SK-N-SH (cell line): ENCODE results near the gene SNRPN. TPM values are rescaled to one million over a fixed set of nuclear protein-coding genes. Genes with fewer than 3 reads are reported as not detected.

Experiments
- CTCF ChIA-PET: fragments of 300-600, 350-600 bp; formaldehyde crosslinking; extraction: SDS; loops from one replicate; lab custom pipeline; 2021; lab: Yijun Ruan, JAX
- POLR2A ChIA-PET: fragments of 350-600 bp; sonication (Branson Sonifier 250); formaldehyde crosslinking; extraction: SDS; loops from one replicate; lab custom pipeline; 2020; ENCODE audit warnings: antibody characterized with exemption, inconsistent platforms; lab: Yijun Ruan, JAX
- DNase-seq: peaks from one replicate; pipeline ENCODE4 v3.0.0; 2012
- H2AFZ ChIP-seq: fragments of 200-600 bp; sonication (generic); 2 replicates; pipeline ENCODE4 v1.8.1; 2016; ENCODE audit warnings: antibody characterized with exemption, mild to moderate bottlenecking, low read depth
- H3F3A ChIP-seq: fragments of 200-600 bp; sonication (generic); replicated peaks from 2 replicates; pipeline ENCODE3; 2016; ENCODE audit warnings: antibody characterized with exemption, mild to moderate bottlenecking; ENCODE audit not compliant: insufficient read depth
- H3K27ac ChIP-seq, 2 experiments: fragments of 200-500 bp in 1 of 2; fragments of 200-600 bp in 1 of 2; sonication (Bioruptor generic) in 1 of 2; sonication (generic), shearing (Covaris generic) in 1 of 2; 2 replicates each; pipeline versions ENCODE4 v1.5.1 to v1.6.1; 2014 to 2016; ENCODE audit warnings: low read depth in 2 of 2, inconsistent platforms in 1 of 2, low read length in 1 of 2, mild to moderate bottlenecking in 1 of 2, mixed read lengths in 1 of 2
- H3K27me3 ChIP-seq: fragments of 200-600 bp; sonication (generic), shearing (Covaris generic); 2 replicates; pipeline ENCODE4 v1.6.1; 2016; ENCODE audit warnings: mixed run types; ENCODE audit not compliant: insufficient read depth
- H3K36me3 ChIP-seq, 2 experiments: fragments of 200-500 bp in 1 of 2; fragments of 200-600 bp in 1 of 2; sonication (Bioruptor generic) in 1 of 2; sonication (generic) in 1 of 2; replicated peaks in 1 of 2; 2 replicates each; pipeline versions ENCODE3 to v1.5.1; 2014 to 2016; ENCODE audit warnings: low read length in 1 of 2, mild to moderate bottlenecking in 1 of 2; ENCODE audit not compliant: insufficient read depth in 2 of 2, control insufficient read depth in 1 of 2
- H3K4me1 ChIP-seq, 2 experiments: fragments of 200-500 bp in 1 of 2; fragments of 200-600 bp in 1 of 2; sonication (Bioruptor generic) in 1 of 2; sonication (generic), shearing (Covaris generic) in 1 of 2; 2 replicates each; pipeline versions ENCODE4 v1.5.1 to v1.6.1; 2014 to 2016; ENCODE audit warnings: low read depth in 1 of 2, low read length in 1 of 2, mixed run types in 1 of 2; ENCODE audit not compliant: insufficient read depth in 2 of 2, control insufficient read depth in 1 of 2
- H3K4me2 ChIP-seq: fragments of 200-600 bp; sonication (generic), shearing (Covaris generic); 2 replicates; pipeline ENCODE4 v1.6.1; 2017; ENCODE audit warnings: mixed run types
- H3K4me3 ChIP-seq, 2 experiments: fragments of 200-500 bp in 1 of 2; fragments of 200-600 bp in 1 of 2; sonication (Bioruptor generic) in 1 of 2; sonication (generic), shearing (Covaris generic) in 1 of 2; 2 replicates each; pipeline versions ENCODE4 v1.5.1 to v1.8.1; 2014 to 2016; ENCODE audit warnings: low read depth in 2 of 2, inconsistent platforms in 1 of 2, low read length in 1 of 2, mild to moderate bottlenecking in 1 of 2, mixed read lengths in 1 of 2, moderate library complexity in 1 of 2
- H3K79me2 ChIP-seq: fragments of 200-600 bp; sonication (generic); 2 replicates; pipeline ENCODE4 v1.8.1; 2017; ENCODE audit warnings: mild to moderate bottlenecking; ENCODE audit not compliant: insufficient read depth
- H3K9ac ChIP-seq: fragments of 200-600 bp; sonication (generic); 2 replicates; pipeline ENCODE4 v1.6.1; 2017; ENCODE audit warnings: mixed run types
- H3K9me2 ChIP-seq: fragments of 200-600 bp; sonication (generic); 2 replicates; pipeline ENCODE4 v1.6.1; 2017; ENCODE audit warnings: mixed run types
- H3K9me3 ChIP-seq: fragments of 200-600 bp; sonication (generic); 2 replicates; pipeline ENCODE4 v1.6.1; 2017; ENCODE audit warnings: mixed run types, mild to moderate bottlenecking, moderate library complexity
- H4K20me1 ChIP-seq: fragments of 200-600 bp; sonication (generic); 2 replicates; pipeline ENCODE4 v1.6.1; 2017; ENCODE audit warnings: mild to moderate bottlenecking, mixed run types; ENCODE audit not compliant: insufficient read depth
- CHD2 ChIP-seq: fragments of 150-350 bp; IDR thresholded peaks from 2 replicates; pipeline ENCODE4 v1.6.1; 2018; ENCODE audit warnings: low read length; ENCODE audit not compliant: partially characterized antibody
- ELF1 ChIP-seq: IDR thresholded peaks from 2 replicates; pipeline ENCODE4 v1.4.0; 2012
- EZH2phosphoT487 ChIP-seq: fragments of 200-600 bp; sonication (generic); IDR thresholded peaks from 2 replicates; pipeline ENCODE4 v1.6.1; 2017; ENCODE audit warnings: low read depth, mixed run types, mild to moderate bottlenecking, antibody characterized with exemption, moderate library complexity, borderline replicate concordance
- FOSL2 ChIP-seq: IDR thresholded peaks from 2 replicates; pipeline ENCODE4 v1.4.0; 2012; ENCODE audit warnings: low read depth, mild to moderate bottlenecking, moderate library complexity, borderline replicate concordance
- FOXJ3 ChIP-seq: sonication (generic); formaldehyde crosslinking; IDR thresholded peaks from 2 replicates; pipeline ENCODE4 v1.5.1; 2020; ENCODE audit warnings: mild to moderate bottlenecking, missing genetic modification reagents
- IRF3 ChIP-seq: fragments of 150-350 bp; IDR thresholded peaks from 2 replicates; pipeline ENCODE4 v1.6.1; 2016; ENCODE audit warnings: mild to moderate bottlenecking, low read depth, low read length
- JUND ChIP-seq: IDR thresholded peaks from 2 replicates; pipeline ENCODE4 v1.4.0; 2012
- MXI1 ChIP-seq: IDR thresholded peaks from 2 replicates; pipeline ENCODE4 v1.6.1; 2012; ENCODE audit warnings: mild to moderate bottlenecking, low read depth, low read length, improper control_type of control experiment
- NFIC ChIP-seq: IDR thresholded peaks from 2 replicates; pipeline ENCODE4 v1.4.0; 2012; ENCODE audit warnings: borderline replicate concordance
- PBX3 ChIP-seq: IDR thresholded peaks from 2 replicates; pipeline ENCODE4; 2012
- POLR2AphosphoS5 ChIP-seq: IDR thresholded peaks from 2 replicates; pipeline ENCODE4 v1.6.1; 2012; ENCODE audit warnings: low read depth, low read length
- RAD21 ChIP-seq: IDR thresholded peaks from 2 replicates; pipeline ENCODE4 v1.6.1; 2012; ENCODE audit warnings: mild to moderate bottlenecking, low read length
- RCOR1 ChIP-seq: fragments of 150-350 bp; IDR thresholded peaks from 2 replicates; pipeline ENCODE4 v1.6.1; 2017; ENCODE audit warnings: antibody characterized with exemption, low read length
- REST ChIP-seq: IDR thresholded peaks from 2 replicates; pipeline ENCODE4 v1.6.1; 2012; ENCODE audit warnings: mild to moderate bottlenecking, low read depth, low read length, moderate library complexity
- SIN3A ChIP-seq: IDR thresholded peaks from 2 replicates; pipeline ENCODE4 v1.6.1; 2012; ENCODE audit warnings: low read depth, mild to moderate bottlenecking, low read length, moderate library complexity, borderline replicate concordance
- TAF1 ChIP-seq: IDR thresholded peaks from 2 replicates; pipeline ENCODE4 v1.6.1; 2012; ENCODE audit warnings: low read depth, mild to moderate bottlenecking, low read length, moderate library complexity, borderline replicate concordance
- USF1 ChIP-seq: IDR thresholded peaks from 2 replicates; pipeline ENCODE4 v1.4.0; 2012; ENCODE audit warnings: low read depth, borderline replicate concordance
- WGBS: methylation state at CpG from one replicate; pipeline ENCODE4 v1.1.6; 2017; ENCODE audit warnings: low lambda C conversion rate; 5-methylcytosine and 5-hydroxymethylcytosine counted together
- polyA plus RNA-seq, 3 experiments: library from polyadenylated mRNA; depleted of rRNA; stranded (reverse); fragments of >200 nt; gene quantifications; 2 replicates each; pipeline ENCODE4 v1.2.3, GENCODE V29; 2012
- TF ChIP-seq, protein P1 (sequence below): fragments of 200-600 bp; sonication (generic); IDR thresholded peaks from 2 replicates; pipeline ENCODE4 v1.6.1; 2017; ENCODE audit warnings: antibody characterized with exemption, mild to moderate bottlenecking, moderate library complexity
- TF ChIP-seq, protein P2 (sequence below): IDR thresholded peaks from 2 replicates; pipeline ENCODE4 v1.4.0; 2012; ENCODE audit warnings: low read depth

SNRPN gene
- polyA plus RNA-seq, 1 of the 3 experiments (the other 2 are of a cell fraction): 147 TPM

DNA sequence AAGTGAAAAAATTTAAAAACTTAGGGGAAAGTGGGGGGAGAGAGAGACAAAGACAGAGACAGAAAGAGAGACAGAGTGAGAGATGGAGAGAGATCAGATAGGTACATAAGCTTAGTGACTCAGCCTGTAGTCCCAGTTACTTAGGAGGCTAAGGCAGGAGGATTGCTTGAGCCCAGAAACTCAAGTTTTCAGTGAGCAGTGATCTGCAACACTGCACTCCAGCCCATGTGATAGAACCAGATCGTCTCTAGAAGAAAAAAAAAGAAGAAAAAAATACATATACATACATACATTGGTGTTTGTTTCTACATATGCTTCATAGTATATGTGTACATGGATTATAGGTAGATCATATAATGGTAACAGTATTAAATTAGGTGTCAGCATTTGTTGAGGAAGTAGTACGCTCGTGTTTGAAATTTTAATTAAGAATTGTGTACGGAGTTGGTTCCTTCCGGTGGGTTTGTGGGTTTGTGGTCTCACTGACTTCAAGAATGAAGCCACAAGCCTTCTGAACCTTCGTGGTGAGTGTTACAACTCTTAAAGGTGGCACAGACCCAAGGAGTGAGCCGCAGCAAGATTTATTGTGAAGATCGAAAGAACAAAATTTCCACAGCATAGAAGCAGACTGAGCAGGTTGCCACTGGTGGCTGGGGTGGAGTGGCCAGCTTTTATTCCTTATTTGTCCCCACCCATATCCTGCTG, 38.3 kb upstream of the SNRPN start:
- no peaks in the 10 kb centered on the region for H4K20me1 ChIP-seq
- no peak overlapping the region for H3K4me3 ChIP-seq
- H2AFZ ChIP-seq: no peak overlapping the region
- no peak overlapping the region for H3K27ac ChIP-seq
- DNase-seq: no peak
- H3K9me2 ChIP-seq: no peaks in the 10 kb centered on the region
- no peaks in the 10 kb centered on the region for H3K79me2 ChIP-seq
- TF ChIP-seq NFIC (no peak), PBX3 (no peak), ELF1 (no peak), JUND (no peak), TAF1 (no peak), POLR2AphosphoS5 (no peak), MXI1 (no peak), CHD2 (no peak), REST (no peak), RCOR1 (no peak), IRF3 (no peak), USF1 (no peak), RAD21 (no peak), SIN3A (no peak), FOXJ3 (CRISPR knock-in tag) (no peak), FOSL2 (no peak), EZH2phosphoT487 (no peak)
- TF ChIP-seq, protein P1, sequence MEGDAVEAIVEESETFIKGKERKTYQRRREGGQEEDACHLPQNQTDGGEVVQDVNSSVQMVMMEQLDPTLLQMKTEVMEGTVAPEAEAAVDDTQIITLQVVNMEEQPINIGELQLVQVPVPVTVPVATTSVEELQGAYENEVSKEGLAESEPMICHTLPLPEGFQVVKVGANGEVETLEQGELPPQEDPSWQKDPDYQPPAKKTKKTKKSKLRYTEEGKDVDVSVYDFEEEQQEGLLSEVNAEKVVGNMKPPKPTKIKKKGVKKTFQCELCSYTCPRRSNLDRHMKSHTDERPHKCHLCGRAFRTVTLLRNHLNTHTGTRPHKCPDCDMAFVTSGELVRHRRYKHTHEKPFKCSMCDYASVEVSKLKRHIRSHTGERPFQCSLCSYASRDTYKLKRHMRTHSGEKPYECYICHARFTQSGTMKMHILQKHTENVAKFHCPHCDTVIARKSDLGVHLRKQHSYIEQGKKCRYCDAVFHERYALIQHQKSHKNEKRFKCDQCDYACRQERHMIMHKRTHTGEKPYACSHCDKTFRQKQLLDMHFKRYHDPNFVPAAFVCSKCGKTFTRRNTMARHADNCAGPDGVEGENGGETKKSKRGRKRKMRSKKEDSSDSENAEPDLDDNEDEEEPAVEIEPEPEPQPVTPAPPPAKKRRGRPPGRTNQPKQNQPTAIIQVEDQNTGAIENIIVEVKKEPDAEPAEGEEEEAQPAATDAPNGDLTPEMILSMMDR: no peak
- TF ChIP-seq, protein P2, sequence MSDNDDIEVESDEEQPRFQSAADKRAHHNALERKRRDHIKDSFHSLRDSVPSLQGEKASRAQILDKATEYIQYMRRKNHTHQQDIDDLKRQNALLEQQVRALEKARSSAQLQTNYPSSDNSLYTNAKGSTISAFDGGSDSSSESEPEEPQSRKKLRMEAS: no peak
- H3K9ac ChIP-seq: no peak overlapping the region
- ChIA-PET CTCF (no interaction called here), POLR2A (no interaction called here)
- H3K27me3 ChIP-seq: no peaks in the 10 kb centered on the region
- H3F3A ChIP-seq: no peaks in the 10 kb centered on the region
- peaks cover 0 to 4% of the 10 kb centered on the region in 2 experiments for H3K36me3 ChIP-seq
- no peaks in the 10 kb centered on the region for H3K9me3 ChIP-seq
- WGBS: 32% methylated on average over 8 of the region's 8 CpGs
- no peaks in the 10 kb centered on the region for H3K4me1 ChIP-seq
- H3K4me2 ChIP-seq: no peak overlapping the region
